ENCODE results near the gene MBL2.

The MBL2 gene

DNA sequence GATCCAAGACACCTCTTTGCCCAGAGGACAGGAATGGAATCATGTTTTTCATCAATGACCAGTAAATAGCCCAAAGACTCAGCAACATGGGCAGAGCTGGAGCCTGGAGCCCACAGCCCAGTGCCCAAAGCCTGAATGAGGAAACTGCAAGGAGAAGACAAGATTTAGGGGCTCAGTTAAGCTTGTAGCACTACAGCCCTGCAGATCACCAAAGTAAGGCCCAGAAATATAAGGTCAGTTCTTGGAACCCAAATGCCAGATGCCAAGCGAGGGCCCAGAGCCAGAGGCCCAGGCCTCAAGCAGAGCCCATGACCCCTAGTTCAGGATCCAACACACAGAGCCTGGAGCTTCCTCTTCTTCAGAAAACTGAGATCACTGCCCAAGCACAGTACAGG is 32.4 kb downstream of the MBL2 start:
- no peak for DNase-seq (ENCODE audit: low read depth)

DNA sequence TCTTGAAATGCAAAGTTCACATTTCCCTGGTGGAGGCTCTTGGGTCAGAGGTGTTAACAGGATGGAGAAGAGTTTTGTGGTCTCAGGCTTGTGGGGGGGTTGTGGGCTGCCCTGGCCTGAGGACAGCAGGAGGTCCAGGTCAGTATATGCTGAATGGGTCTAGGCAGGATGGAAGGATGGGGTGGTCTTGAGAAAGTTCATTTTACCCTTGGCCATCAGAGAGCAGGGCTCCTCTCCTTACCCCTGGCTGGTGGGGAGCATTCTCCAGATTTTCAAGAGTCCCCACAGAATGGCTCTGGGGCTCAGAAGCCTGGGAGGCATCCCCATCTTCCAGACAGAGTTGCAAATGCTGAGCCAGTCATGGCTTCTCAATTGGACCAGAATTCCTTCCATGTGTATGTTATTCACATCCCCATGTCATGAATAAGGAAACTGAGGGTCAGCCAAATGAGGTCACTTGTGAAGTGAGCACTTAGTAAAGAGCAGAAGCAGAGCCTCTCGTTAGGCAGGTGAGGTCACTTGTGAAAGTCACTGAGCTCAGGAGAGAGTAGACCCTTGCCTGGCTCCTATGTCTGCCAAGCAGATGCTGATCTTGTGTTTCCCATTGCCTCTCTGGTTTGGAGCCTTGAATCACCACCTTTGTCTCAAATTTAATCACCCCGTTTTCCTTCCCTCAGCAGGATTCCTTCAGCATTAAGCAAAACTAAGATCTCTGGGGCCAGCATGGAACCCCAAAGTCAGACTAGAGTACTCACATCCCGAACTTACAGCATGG is 33.0 kb downstream of the MBL2 start:
- no peak for DNase-seq (ENCODE audit: low read depth)

DNA sequence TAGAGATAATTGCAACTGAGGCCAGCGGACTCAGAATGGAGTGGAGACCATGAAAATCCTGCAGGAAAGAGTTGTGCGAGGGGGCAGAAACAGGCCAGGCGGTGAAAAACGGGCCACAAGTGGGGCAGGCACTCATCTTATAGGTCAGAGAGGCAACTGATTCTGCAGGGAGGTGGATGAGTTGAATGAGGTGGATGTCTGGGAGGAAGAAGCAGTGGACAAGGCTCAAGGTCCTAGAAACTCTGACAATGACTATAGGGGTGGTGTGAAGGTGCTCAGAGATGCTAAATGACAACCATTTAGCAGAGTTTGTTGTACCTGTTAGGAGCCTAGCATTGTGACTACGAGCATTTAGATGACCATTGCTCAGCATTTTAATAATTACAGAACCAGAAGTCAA is 33.6 kb downstream of the MBL2 start:
- DNase-seq (ENCODE audit: low read depth): no peak

DNA sequence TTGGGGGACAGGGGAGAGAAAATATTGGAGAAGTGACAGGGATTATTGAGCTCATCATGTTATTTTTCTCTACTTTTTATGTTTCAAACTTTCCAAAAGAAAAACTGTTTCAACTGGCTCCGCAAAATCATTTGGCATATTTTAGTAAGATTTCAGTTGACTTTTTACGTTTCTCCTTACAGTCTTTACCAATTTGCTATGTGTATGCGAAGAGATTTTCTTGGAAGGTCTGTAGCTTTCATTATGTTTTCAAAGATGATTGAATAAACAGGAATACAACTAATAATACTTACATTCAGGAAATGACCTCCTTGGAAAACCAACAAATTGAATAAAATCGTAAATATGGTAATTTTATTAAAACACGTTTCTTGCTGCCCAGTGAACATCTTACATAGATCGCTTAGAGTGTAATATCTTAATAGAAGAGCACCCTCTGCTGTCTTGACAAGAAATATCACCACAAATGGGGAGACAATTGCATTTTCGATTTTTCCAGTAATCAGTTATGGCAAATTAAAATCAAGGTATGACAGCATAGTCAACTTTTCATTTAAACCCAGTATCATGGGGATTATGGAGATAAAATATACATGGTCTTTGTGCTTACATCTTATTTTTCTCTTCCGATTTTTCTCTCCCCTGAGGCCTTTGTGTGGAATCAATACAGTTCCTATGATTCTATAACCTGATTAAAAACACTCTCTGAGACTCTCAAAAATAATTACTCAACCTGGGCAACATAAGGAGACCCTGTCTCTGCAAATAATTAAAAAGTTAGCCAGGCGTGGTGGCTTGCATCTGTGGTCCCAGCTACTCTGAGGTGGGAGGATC is 43.1 kb downstream of the MBL2 start:
- no peak for DNase-seq (ENCODE audit: low read depth)

DNA sequence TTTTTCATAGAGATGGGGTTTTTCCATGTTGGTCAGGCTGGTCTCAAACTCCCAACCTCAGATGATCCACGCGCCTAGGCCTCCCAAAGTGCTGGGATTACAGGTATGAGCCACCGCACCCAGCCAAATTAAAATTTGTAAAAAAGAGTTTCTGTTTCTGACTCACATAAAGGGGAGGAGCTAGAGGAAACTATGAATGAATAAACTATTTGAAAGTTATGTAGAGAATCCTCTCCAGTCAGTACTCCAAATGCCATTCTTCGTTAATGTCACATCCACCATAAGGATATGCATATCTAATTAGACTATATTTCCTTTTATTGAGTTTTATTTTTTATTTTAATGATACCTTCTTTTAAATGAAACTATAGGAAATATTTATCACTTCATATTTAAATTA is 52.6 kb downstream of the MBL2 start:
- DNase-seq (ENCODE audit: low read depth): no peak

Measured in stimulated activated CD8-positive, alpha-beta memory T cell treated with anti-CD3 and anti-CD28 coated beads, Interleukin-7, amount 100 ng/mL, for 24 hours (primary cell).